ENCODE data around the gene SERPIND1. TPM values are rescaled to one million over a fixed set of nuclear protein-coding genes. Genes with fewer than 3 reads are reported as not detected.

The SERPIND1 gene
- total and polyA plus RNA-seq, 2 donors (not counting 1 experiment from before 2014, with no cell fraction given): not detected

DNA sequence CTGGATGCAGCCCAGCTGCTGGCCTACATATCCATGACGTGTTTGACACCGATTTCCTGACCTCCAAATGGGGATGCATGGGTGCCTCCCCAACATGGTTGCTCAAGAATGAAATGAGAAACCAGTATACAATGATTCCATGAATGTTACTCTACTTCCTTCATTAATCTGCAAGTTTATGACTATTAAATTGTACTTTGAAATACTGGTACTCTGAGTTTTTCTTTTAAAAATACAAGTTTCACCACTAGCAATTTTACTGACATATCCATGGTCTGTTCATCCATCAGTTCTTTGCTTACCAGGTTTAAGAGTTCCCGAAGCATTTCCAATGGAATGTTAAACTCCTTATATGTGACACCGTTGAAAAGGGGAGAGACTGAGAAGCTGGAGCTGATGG, 39.1 kb downstream of the SERPIND1 start:
- no peak overlapping the region for H3K27ac Mint-ChIP-seq
- no peaks in the 10 kb centered on the region for H3K9me3 Mint-ChIP-seq (ENCODE audit: insufficient read depth)
- no peaks in the 10 kb centered on the region for H4K20me1 ChIP-seq (ENCODE audit: control insufficient read depth, insufficient read depth, low read length, poor library complexity, severe bottlenecking)
- H2AFZ ChIP-seq (ENCODE audit: insufficient read depth, low read depth, low read length, poor library complexity, severe bottlenecking): no peak overlapping the region
- H3K27ac ChIP-seq (ENCODE audit: low read length in 2 of 2): no peak overlapping the region
- no peak overlapping the region for H3K4me3 Mint-ChIP-seq
- DNase-seq (no peak), ATAC-seq (ENCODE audit: low read depth) (no peak)
- ChIA-PET POLR2A (no interaction called here), CTCF (no interaction called here)
- H3K4me2 ChIP-seq (replicated peaks; ENCODE audit: low read depth, low read length, poor library complexity, severe bottlenecking): no peak overlapping the region
- 100% methylated on average over 4 of the region's 4 CpGs for whole genome bisulfite sequencing (ENCODE audit: insufficient coverage)
- no peak overlapping the region for H3K9ac ChIP-seq (ENCODE audit: low read length)
- TF ChIP-seq, protein P1, sequence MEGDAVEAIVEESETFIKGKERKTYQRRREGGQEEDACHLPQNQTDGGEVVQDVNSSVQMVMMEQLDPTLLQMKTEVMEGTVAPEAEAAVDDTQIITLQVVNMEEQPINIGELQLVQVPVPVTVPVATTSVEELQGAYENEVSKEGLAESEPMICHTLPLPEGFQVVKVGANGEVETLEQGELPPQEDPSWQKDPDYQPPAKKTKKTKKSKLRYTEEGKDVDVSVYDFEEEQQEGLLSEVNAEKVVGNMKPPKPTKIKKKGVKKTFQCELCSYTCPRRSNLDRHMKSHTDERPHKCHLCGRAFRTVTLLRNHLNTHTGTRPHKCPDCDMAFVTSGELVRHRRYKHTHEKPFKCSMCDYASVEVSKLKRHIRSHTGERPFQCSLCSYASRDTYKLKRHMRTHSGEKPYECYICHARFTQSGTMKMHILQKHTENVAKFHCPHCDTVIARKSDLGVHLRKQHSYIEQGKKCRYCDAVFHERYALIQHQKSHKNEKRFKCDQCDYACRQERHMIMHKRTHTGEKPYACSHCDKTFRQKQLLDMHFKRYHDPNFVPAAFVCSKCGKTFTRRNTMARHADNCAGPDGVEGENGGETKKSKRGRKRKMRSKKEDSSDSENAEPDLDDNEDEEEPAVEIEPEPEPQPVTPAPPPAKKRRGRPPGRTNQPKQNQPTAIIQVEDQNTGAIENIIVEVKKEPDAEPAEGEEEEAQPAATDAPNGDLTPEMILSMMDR (IDR thresholded peaks at IDR 0.05): no peak
- no peak for TF ChIP-seq EZH2 (IDR thresholded peaks at IDR 0.05; ENCODE audit: borderline replicate concordance, insufficient read depth, low read depth, low read length, poor library complexity, severe bottlenecking)
- no peaks in the 10 kb centered on the region for H3K79me2 ChIP-seq (ENCODE audit: control insufficient read depth, insufficient read depth, low read length)
- H3K4me1 ChIP-seq (ENCODE audit: control insufficient read depth in 2 of 2, insufficient read depth in 2 of 2, low read length in 2 of 2): peaks cover 3 to 10% of the 10 kb centered on the region in 2 donors
- intact Hi-C loops (cut with micrococcal nuclease): no loop called here
- H3K9me3 ChIP-seq (ENCODE audit: control extremely low read depth in 1 of 3, control insufficient read depth in 2 of 3, insufficient read depth in 1 of 3, low read length in 2 of 3): no peaks in the 10 kb centered on the region
- H3K4me3 ChIP-seq (ENCODE audit: control extremely low read depth in 1 of 5, extremely low read depth in 1 of 5, insufficient read depth in 1 of 5, low read depth in 2 of 5, low read length in 4 of 5): no peak overlapping the region
- no peaks in the 10 kb centered on the region for H3K27me3 ChIP-seq (replicated peaks in 1 of 4; ENCODE audit: control extremely low read depth in 1 of 4, control insufficient read depth in 3 of 4, insufficient read depth in 4 of 4, low read length in 3 of 4)
- no peaks in the 10 kb centered on the region for H3K27me3 Mint-ChIP-seq
- peaks cover 0 to 64% of the 10 kb centered on the region in 2 experiments for H3K36me3 ChIP-seq (replicated peaks in 1 of 2; ENCODE audit: control extremely low read depth in 1 of 2, control insufficient read depth in 1 of 2, extremely low read depth in 1 of 2, insufficient read depth in 2 of 2, low read length in 1 of 2)
- H3K4me1 Mint-ChIP-seq: peaks cover 11% of the 10 kb centered on the region

GRCh38 chr22:20814221-20814808, 40.4 kb downstream of the SERPIND1 start:
- WGBS (ENCODE audit: insufficient coverage): no CpG with 5 or more reads among the region's 5 CpGs
- H3K4me2 ChIP-seq (replicated peaks; ENCODE audit: low read depth, low read length, poor library complexity, severe bottlenecking): no peak overlapping the region
- TF ChIP-seq EZH2 (IDR thresholded peaks at IDR 0.05; ENCODE audit: borderline replicate concordance, insufficient read depth, low read depth, low read length, poor library complexity, severe bottlenecking): no peak
- TF ChIP-seq, protein P1 (IDR thresholded peaks at IDR 0.05): no peak
- no peaks in the 10 kb centered on the region for H3K27me3 ChIP-seq (replicated peaks in 1 of 4; ENCODE audit: control extremely low read depth in 1 of 4, control insufficient read depth in 3 of 4, insufficient read depth in 4 of 4, low read length in 3 of 4)
- no peaks in the 10 kb centered on the region for H4K20me1 ChIP-seq (ENCODE audit: control insufficient read depth, insufficient read depth, low read length, poor library complexity, severe bottlenecking)
- H3K9me3 ChIP-seq (ENCODE audit: control extremely low read depth in 1 of 3, control insufficient read depth in 2 of 3, insufficient read depth in 1 of 3, low read length in 2 of 3): no peaks in the 10 kb centered on the region
- Mint-ChIP-seq H3K27ac (no peak overlapping the region), H3K9me3 (ENCODE audit: insufficient read depth) (no peaks in the 10 kb centered on the region), H3K4me3 (no peak overlapping the region), H3K4me1 (peaks cover 4% of the 10 kb centered on the region), H3K27me3 (no peaks in the 10 kb centered on the region)
- H2AFZ ChIP-seq (ENCODE audit: insufficient read depth, low read depth, low read length, poor library complexity, severe bottlenecking): no peak overlapping the region
- H3K27ac ChIP-seq (ENCODE audit: low read length in 2 of 2): no peak overlapping the region
- ChIA-PET POLR2A (no interaction called here), CTCF (no interaction called here)
- DNase-seq (no peak), ATAC-seq (ENCODE audit: low read depth) (no peak)
- H3K4me1 ChIP-seq (ENCODE audit: control insufficient read depth in 2 of 2, insufficient read depth in 2 of 2, low read length in 2 of 2): peaks cover 0 to 6% of the 10 kb centered on the region in 2 donors
- H3K4me3 ChIP-seq (ENCODE audit: control extremely low read depth in 1 of 5, extremely low read depth in 1 of 5, insufficient read depth in 1 of 5, low read depth in 2 of 5, low read length in 4 of 5): no peak overlapping the region
- peaks cover 8 to 67% of the 10 kb centered on the region in 2 experiments for H3K36me3 ChIP-seq (replicated peaks in 1 of 2; ENCODE audit: control extremely low read depth in 1 of 2, control insufficient read depth in 1 of 2, extremely low read depth in 1 of 2, insufficient read depth in 2 of 2, low read length in 1 of 2)
- intact Hi-C loops (cut with micrococcal nuclease): no loop called here
- no peaks in the 10 kb centered on the region for H3K79me2 ChIP-seq (ENCODE audit: control insufficient read depth, insufficient read depth, low read length)
- no peak overlapping the region for H3K9ac ChIP-seq (ENCODE audit: low read length)
